GM18951 (cell line): ENCODE data around the gene PTPRE.

ENCODE experiments used
- POLR2A ChIP-seq: IDR thresholded peaks from 4 replicates; pipeline ENCODE4 v1.6.1; 2011; ENCODE audit warnings: mild to moderate bottlenecking; ENCODE audit not compliant: insufficient read length, insufficient read depth; ENCODE audit errors: extremely low read depth
- in situ Hi-C: fragments of 300-500 bp; cut with MboI; formaldehyde crosslinking; loops from one replicate; pipeline ENCODE4 v1.12.0; 2022; ENCODE audit warnings: low sequenced_read_pairs, mixed read lengths, inconsistent platforms; ENCODE audit not compliant: unreplicated experiment

Gene PTPRE, protein sequence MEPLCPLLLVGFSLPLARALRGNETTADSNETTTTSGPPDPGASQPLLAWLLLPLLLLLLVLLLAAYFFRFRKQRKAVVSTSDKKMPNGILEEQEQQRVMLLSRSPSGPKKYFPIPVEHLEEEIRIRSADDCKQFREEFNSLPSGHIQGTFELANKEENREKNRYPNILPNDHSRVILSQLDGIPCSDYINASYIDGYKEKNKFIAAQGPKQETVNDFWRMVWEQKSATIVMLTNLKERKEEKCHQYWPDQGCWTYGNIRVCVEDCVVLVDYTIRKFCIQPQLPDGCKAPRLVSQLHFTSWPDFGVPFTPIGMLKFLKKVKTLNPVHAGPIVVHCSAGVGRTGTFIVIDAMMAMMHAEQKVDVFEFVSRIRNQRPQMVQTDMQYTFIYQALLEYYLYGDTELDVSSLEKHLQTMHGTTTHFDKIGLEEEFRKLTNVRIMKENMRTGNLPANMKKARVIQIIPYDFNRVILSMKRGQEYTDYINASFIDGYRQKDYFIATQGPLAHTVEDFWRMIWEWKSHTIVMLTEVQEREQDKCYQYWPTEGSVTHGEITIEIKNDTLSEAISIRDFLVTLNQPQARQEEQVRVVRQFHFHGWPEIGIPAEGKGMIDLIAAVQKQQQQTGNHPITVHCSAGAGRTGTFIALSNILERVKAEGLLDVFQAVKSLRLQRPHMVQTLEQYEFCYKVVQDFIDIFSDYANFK

DNA sequence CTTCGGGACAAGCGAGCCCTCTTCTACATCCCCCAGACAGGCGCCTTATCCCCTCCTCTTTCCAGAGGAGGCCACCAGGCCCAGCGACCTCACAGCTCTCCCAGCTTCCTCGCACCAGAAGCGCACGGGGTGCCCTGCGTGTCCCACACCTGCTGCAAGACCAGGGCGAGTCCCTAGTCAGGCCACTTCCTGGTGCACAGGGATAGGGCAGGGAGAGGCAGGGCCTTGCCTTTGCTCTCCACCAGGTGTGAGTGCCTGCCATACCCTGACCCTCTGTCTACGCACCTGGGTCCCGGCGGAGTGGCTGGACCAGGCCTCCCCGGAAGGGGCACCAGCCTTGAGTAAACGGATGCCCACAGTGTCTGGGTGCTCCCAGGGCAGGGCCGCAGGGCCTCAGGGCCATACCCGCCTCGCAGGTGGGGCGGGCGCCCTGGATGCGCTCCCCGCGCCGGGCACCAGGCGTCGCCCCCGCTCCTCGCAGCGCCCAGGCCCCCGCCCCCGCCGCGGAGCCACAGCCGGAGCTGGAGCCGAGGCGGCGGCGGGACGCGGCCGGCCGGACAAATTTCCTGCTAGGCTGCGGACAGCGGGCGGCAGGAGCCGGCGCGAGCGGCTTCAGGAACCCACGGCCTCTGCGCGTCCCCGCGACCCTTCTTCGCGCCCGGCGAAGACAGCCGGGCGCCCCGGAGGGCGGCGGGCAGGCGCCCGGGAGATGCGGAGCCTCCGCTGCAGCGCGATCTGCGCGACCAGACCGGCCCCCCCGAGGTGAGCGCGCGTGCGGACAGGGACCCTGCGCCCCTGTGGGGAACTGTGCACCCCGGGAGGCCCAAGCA, at the start of gene PTPRE:
PTPRE (plus strand) TSS at position 556 of the 830 bp plus-strand sequence. CDS start 133,779 bp downstream, outside the sequence.
- in situ Hi-C loops: no loop called here

DNA sequence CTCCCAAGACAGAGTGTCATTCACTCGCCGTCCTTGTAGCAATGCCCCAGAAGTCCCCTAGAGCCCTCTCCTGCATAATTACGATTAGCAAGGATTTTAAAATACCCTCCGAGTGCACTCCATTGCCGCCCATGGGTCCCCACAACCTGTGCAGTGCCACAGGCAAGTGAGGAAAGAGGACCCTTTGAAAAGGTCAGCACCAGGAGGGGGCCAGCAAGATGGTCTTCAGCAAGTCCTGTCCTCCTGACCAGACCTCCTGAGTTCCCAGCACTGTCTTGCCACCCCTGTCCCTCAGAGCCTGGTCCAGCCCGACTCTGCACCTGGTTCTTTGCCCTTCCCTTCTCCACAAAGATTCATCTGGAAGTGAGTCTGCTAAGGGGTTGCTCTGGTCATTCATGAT, 46.3 kb upstream of the PTPRE start:
- in situ Hi-C loops: no loop called here

More for the DNA sequence above, at the start of gene PTPRE:
- TF ChIP-seq POLR2A: no peak

DNA sequence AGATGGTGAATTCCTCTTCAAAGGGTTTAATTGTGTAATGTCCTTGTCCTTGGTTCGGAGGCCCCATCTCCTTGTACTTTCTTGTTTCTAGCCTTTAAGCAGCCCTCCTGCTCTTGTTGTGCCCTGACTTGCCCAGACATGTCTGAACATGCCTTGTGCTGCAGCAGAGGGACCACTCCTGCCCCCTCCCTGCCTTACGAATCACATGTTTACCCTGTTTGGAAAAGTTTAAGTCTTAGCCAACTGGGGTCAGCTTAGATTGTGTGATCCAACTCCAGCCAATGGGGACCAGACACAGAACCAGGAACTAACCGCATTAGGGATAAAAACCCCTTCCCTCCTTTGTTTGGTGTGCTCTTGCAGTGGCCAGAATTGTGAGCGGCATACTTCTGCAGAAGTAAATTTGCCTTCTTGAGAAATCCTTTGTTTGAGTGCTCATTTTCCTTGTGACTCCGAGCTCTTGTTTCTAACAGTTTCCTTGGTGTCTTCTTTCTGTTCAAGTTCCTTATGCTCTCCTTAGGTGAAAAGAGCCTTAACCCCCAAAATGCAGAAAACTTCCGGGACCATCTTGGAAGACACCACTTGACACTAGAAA, 43.6 kb upstream of the PTPRE start:
- no peak for TF ChIP-seq POLR2A
- in situ Hi-C loops: no loop called here

More for the DNA sequence above, 46.3 kb upstream of the PTPRE start:
- TF ChIP-seq POLR2A: no peak

DNA sequence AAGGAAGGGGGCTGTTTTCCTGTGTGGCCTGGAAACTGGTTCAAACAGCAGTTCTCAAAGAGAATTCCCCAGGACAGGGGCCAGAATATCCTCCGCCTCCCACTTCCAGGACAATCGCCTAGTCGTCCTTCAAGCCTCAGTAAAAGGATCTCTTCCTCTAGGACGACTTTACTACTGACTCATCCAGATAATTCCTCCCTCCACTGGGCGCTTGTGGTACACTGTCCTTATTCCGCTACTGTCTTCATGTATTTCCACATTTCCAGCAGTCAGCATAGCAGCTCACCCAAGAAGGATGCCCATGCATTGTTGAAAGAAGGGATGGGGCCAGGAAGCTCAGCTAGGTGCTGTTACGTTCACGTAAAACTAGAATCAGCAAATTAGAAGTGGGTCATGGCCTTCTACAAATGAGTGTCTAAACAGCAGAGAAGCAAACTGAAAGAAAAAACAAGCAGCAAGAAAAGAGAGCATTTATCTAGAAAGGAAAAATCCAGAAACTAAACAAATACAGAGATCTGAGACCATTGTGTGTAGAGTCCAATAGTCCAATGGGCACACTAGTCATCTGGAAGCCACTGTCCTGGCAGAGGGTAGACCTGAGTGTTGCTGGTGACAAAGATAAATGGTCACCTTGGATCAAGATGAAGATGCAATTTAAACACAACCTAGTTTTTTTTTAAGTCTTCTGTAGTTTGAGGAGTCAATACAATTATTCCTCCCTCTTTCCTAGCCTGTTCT, 40.5 kb upstream of the PTPRE start:
- in situ Hi-C loops: no loop called here
- no peak for TF ChIP-seq POLR2A

DNA sequence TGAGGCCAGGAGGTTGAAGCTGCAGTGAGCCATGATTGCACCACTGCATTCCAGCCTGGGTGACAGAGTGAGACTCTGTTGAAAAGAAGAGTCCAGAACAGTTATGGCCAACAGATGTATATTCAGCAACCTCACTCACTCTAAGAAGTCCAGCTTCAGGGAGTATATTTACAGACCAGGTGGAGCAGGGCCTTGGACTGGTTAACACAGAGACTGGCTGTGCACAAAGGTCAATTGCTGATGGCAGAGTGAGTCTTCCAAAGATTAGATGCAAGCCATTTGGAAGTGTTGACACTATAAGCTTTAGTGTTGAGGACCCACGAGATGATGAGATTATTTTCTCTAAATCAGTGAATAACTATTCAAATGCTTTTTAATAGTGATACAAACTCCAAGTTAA, 39.1 kb upstream of the PTPRE start:
- in situ Hi-C loops: no loop called here
- TF ChIP-seq POLR2A: no peak

DNA sequence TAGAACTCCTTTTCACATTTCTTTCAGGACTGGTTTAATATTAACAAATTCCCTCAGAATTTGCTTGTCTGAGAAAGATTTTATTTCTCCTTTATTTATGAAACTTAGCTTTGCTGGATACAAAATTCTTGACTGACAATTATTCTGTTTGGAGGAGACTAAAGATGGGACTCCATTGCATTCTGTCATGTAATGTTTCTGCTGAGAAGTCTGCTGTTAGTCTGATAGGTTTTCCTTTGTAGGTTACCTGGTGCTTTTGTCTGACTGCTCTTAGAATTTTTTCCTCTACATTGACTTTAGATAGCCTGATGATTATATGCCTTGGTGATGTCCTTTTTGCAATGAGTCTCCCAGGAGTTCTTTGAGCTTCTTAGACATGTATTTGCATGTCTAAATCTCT, 37.6 kb upstream of the PTPRE start:
- TF ChIP-seq POLR2A: no peak
- in situ Hi-C loops: no loop called here

DNA sequence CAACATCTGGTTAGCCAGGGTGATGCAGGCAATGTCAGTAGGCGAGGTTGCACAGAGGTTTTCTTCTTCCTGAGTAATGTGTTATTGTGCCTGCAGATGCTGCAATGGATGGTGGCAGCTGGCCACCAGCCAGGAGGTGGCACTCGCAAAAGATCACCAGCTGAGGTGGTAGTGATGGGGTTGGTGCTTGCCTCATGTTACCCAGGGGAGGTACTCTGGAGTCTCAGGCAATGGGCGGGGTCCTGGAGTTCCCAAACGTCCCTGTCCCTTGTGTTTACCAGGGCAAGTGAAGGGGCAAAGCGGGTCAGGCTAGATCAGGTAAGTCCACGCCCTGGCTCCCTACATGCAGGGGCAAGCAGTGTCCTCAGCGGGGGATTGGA, 35.3 kb upstream of the PTPRE start:
- in situ Hi-C loops: no loop called here
- no peak for TF ChIP-seq POLR2A

DNA sequence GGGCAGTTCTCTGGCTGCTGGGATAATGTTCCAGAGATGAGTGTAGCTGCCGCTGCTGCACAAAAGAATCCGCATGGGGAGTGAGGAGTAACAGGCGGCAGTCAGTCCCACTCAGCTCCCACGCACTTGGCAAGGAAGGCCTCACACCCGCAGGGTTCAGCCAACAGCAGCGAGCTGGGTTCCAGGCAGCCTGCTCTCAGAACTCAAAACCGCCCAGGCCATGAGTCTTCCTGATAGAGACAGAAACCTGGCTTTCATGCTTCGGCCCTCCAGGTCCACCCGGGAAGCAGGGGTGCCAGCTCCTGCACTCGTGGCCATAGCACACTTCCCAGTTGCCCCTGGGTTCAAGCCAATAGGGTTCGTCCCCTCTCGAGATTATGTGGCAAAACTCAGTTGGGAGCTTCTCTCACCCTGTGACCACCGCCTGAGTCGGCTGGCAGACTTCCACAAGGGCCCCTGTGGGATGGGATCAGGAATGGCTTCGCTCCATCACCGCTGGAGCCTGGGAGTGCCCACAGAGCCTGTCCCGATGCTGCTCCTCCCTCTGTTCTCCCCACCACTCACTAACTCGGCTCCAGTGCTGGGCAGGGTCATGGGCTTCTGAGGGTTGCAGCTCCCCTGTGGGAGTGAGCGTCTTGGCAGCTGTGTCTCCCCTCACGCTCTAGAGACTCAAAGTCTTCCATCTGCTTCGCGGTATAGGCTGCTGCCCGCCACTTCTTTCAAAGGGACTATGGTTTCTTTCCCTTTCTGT, 34.7 kb upstream of the PTPRE start:
- TF ChIP-seq POLR2A: no peak
- in situ Hi-C loops: no loop called here

DNA sequence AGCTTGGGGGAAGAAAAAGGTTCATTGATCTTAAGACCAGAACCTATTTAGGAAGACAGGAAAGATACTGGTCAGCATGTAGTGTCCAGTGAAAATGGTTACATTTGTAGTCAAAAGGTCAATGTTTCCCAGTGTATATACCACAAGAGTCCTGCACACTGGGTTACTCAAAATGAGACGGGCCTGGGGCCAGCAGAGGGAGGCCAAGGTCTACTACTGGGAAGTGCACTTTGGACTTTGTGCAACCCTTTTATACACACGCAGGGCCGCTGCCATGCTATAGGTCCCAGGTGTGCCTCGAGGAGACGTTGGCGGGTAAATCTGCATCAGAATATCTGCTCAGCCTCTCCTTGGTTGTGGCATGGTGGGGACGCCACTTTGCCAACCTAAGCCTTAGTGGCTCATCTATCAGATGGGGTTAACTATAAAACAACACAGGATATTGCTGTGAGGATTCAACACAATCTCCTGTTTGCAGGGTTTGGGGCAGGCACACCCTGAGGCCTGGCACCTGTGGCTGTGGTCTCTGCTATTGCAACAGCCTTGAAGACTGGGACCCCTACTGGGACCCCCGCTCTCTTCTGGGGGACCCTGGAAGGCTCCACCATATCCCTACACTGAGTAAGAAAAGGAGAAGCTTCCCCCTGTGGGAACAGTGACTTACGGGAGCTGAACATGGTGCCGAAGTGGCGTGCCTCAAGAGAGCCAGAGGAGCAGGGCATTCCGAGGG, 33.9 kb upstream of the PTPRE start:
- in situ Hi-C loops: no loop called here
- no peak for TF ChIP-seq POLR2A

DNA sequence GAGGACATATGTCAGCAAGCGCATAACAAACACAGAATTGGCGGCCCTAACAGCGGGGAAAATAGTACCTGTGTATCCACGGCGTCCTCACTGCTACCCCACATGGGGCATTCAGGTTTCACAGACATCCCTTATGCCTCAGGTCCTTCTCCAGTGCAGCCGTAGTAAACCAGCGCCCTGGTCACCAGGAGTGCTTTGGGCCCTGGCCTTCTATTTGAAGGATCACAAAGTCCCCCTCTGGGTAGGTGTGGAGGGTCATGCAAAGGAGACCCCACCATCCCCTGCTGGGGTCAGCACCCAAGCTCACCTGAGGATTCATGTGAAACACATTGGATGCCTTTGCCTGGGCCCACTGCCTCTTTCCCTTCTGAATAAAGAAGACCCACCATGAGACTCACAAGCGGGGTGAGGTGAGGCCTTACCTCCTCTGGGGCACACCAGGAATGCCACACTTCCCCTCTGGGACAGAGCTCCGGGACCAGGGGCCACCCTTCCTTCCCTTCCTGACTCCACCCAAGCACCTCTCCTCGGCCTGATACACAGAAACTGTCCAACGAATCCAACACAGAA, 32.9 kb upstream of the PTPRE start:
- in situ Hi-C loops: no loop called here
- no peak for TF ChIP-seq POLR2A
